Caco-2 (cell line): ENCODE data around the gene TBC1D2. TPM values are rescaled to one million over a fixed set of nuclear protein-coding genes. Genes with fewer than 3 reads are reported as not detected.

Experiments used
- BruUV-seq: library from RNA; stranded (reverse); fragments of 400-500 nt; replicated peaks from 2 replicates; lab custom pipeline; 2021; lab: Mats Ljungman, UMichigan
- CTCF ChIA-PET: fragments of 300-600 bp; sonication (Branson Sonifier 250); formaldehyde crosslinking; loops from one replicate; lab custom pipeline; 2022; ENCODE audit warnings: antibody characterized with exemption; lab: Charles Lee
- POLR2A ChIA-PET: fragments of 300-600 bp; sonication (Branson Sonifier 250); formaldehyde crosslinking; loops from one replicate; lab custom pipeline; 2022; ENCODE audit warnings: antibody characterized with exemption; lab: Charles Lee
- DNase-seq, 2 experiments: peaks; one replicate each; pipeline versions ENCODE4 v3.0.0 to v3.0.0-alpha.2; 2020 to 2022
- H3K27me3 ChIP-seq: replicated peaks from 2 replicates; pipeline ENCODE4 v1.6.0; 2011; ENCODE audit warnings: low read length; ENCODE audit not compliant: control insufficient read depth, insufficient read depth
- H3K36me3 ChIP-seq: 2 replicates; pipeline ENCODE4 v1.5.1; 2011; ENCODE audit warnings: low read length; ENCODE audit not compliant: control insufficient read depth, insufficient read depth
- H3K4me1 ChIP-seq: fragments of 250-450 bp; sonication (Bioruptor Pico); 2 replicates; pipeline ENCODE4 v1.5.1; 2020; ENCODE audit warnings: mild to moderate bottlenecking
- H3K4me3 ChIP-seq: 2 replicates; pipeline ENCODE4 v1.5.1; 2011; ENCODE audit warnings: low read depth, mild to moderate bottlenecking, control low read depth, low read length
- H3K9me3 ChIP-seq: fragments of 250-450 bp; sonication (Bioruptor Pico); 2 replicates; pipeline ENCODE4 v1.5.1; 2020; ENCODE audit warnings: mild to moderate bottlenecking, moderate library complexity
- H3K27ac Mint-ChIP-seq: one replicate; pipeline ENCODE4 v1.8.0; 2022; ENCODE audit warnings: mixed read lengths; ENCODE audit not compliant: unreplicated experiment
- H3K27me3 Mint-ChIP-seq: one replicate; pipeline ENCODE4 v1.8.0; 2022; ENCODE audit warnings: mixed read lengths; ENCODE audit not compliant: insufficient read depth, unreplicated experiment
- H3K36me3 Mint-ChIP-seq: one replicate; pipeline ENCODE4 v1.8.0; 2022; ENCODE audit warnings: mild to moderate bottlenecking, mixed read lengths; ENCODE audit not compliant: insufficient read depth, unreplicated experiment
- H3K4me1 Mint-ChIP-seq: one replicate; pipeline ENCODE4 v1.8.0; 2022; ENCODE audit warnings: low read depth, mixed read lengths; ENCODE audit not compliant: unreplicated experiment
- H3K4me3 Mint-ChIP-seq: one replicate; pipeline ENCODE4 v1.8.0; 2022; ENCODE audit warnings: mild to moderate bottlenecking, moderate library complexity, mixed read lengths; ENCODE audit not compliant: unreplicated experiment
- H3K9me3 Mint-ChIP-seq: one replicate; pipeline ENCODE4 v1.8.0; 2022; ENCODE audit warnings: mixed read lengths; ENCODE audit not compliant: unreplicated experiment
- intact Hi-C: fragments of 100-400 bp; cut with micrococcal nuclease; formaldehyde crosslinking; loops from one replicate; pipeline ENCODE4 v1.10.0; 2022; ENCODE audit not compliant: unreplicated experiment
- total RNA-seq: library from RNA; stranded (reverse); gene quantifications from 2 replicates; pipeline ENCODE4 v1.2.3, GENCODE V29; 2022
- TF ChIP-seq, protein P1 (sequence below), 2 experiments: fragments of 200-600 bp in 1 of 2; IDR thresholded peaks; 1 replicate in 1 of 2; 2 replicates in 1 of 2; pipeline versions ENCODE4 v1.5.1 to v1.8.0; 2011 to 2022; ENCODE audit warnings: antibody characterized with exemption in 1 of 2, control low read depth in 1 of 2, inconsistent platforms in 1 of 2, low read depth in 1 of 2, low read length in 1 of 2, mild to moderate bottlenecking in 1 of 2, moderate library complexity in 1 of 2; ENCODE audit not compliant: insufficient read depth in 1 of 2, severe bottlenecking in 1 of 2, unreplicated experiment in 1 of 2

TBC1D2 gene
- total RNA-seq, 1 experiment from 2014 or later: 8.5 TPM

DNA sequence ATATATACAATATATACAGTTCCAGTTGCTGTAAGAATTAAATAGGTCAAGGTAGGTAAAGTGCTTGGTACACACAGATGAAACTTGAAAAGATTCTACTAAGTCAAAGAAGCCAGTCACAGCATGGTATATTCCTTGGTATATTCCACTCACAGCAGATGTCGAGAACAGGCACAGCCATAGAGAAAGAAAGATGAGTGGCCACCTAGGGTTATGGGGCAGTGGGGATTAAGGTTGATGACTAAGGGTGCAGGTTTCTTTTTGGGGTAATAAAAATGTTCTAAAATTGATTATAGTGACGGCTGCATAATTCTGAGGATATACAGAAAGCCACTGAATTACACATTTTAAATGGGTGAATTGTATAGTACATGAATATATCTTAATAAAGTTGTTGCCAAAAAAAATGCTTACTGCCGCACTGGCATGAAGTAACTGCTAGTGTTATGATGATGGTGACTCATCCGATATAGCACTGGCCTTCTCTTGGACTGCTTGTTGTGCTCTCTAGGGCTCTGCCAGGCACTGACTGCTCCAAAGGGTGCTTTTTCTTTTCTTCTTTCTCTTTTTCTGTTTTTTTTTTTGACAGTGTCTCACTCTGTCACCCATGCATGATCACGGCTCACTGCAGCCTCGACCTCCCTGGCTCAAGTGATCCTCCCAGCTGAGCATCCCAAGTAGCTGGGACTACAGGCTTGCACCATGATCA lies 23.5 kb downstream of the TBC1D2 start:
- POLR2A ChIA-PET: no interaction called here
- no TSS peak for BruUV-seq
- Mint-ChIP-seq H3K4me1 (peaks cover 36% of the 10 kb centered on the region), H3K27me3 (no peaks in the 10 kb centered on the region), H3K4me3 (no peak overlapping the region), H3K27ac (no peak overlapping the region), H3K36me3 (peaks cover 14% of the 10 kb centered on the region), H3K9me3 (no peaks in the 10 kb centered on the region)
- DNase-seq: no peak
- CTCF ChIA-PET: interaction anchor here (0.8 kb wide), 2 partner anchors 13 to 22 kb away, joined by 3 to 4 read pairs; no protein-coding TSS in a partner anchor
- no peaks in the 10 kb centered on the region for H3K27me3 ChIP-seq
- peaks cover 1% of the 10 kb centered on the region; the same call in 1 of the 2 replicates for H3K36me3 ChIP-seq
- TF ChIP-seq, protein P1, sequence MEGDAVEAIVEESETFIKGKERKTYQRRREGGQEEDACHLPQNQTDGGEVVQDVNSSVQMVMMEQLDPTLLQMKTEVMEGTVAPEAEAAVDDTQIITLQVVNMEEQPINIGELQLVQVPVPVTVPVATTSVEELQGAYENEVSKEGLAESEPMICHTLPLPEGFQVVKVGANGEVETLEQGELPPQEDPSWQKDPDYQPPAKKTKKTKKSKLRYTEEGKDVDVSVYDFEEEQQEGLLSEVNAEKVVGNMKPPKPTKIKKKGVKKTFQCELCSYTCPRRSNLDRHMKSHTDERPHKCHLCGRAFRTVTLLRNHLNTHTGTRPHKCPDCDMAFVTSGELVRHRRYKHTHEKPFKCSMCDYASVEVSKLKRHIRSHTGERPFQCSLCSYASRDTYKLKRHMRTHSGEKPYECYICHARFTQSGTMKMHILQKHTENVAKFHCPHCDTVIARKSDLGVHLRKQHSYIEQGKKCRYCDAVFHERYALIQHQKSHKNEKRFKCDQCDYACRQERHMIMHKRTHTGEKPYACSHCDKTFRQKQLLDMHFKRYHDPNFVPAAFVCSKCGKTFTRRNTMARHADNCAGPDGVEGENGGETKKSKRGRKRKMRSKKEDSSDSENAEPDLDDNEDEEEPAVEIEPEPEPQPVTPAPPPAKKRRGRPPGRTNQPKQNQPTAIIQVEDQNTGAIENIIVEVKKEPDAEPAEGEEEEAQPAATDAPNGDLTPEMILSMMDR (IDR thresholded peaks at IDR 0.05; ENCODE audit: insufficient read depth in 1 of 2, low read depth in 1 of 2, low read length in 1 of 2, severe bottlenecking in 1 of 2, unreplicated experiment in 1 of 2): no peak
- H3K4me3 ChIP-seq: no peak overlapping the region
- intact Hi-C loops: no loop called here
- H3K4me1 ChIP-seq: peaks cover 75% of the 10 kb centered on the region
- H3K9me3 ChIP-seq: no peaks in the 10 kb centered on the region

- Histone ChIP-seq H3K27me3 (no peaks in the 10 kb centered on the region), H3K4me3 (no peak overlapping the region), H3K36me3 (peaks cover 1% of the 10 kb centered on the region; the same call in 1 of the 2 replicates), H3K4me1 (peaks cover 79% of the 10 kb centered on the region), H3K9me3 (no peaks in the 10 kb centered on the region)
- BruUV-seq: no TSS peak
- POLR2A ChIA-PET: no interaction called here
- TF ChIP-seq, protein P1 (IDR thresholded peaks at IDR 0.05; ENCODE audit: insufficient read depth in 1 of 2, low read depth in 1 of 2, low read length in 1 of 2, severe bottlenecking in 1 of 2, unreplicated experiment in 1 of 2): no peak
- intact Hi-C loops: loop anchor here (1.0 kb wide), 1 partner anchor 33 kb away; no protein-coding TSS in a partner anchor
- CTCF ChIA-PET: no interaction called here
- no peaks in the 10 kb centered on the region for H3K27me3 Mint-ChIP-seq
- peak overlapping the region; percentile 71 for H3K27ac Mint-ChIP-seq
- H3K4me3 Mint-ChIP-seq: no peak overlapping the region
- H3K9me3 Mint-ChIP-seq: no peaks in the 10 kb centered on the region
- H3K36me3 Mint-ChIP-seq: peaks cover 14% of the 10 kb centered on the region
- no peak for DNase-seq
- peaks cover 38% of the 10 kb centered on the region for H3K4me1 Mint-ChIP-seq
These were observed 24.7 kb downstream of the TBC1D2 start for GRCh38 chr9:98230789-98231188.

GRCh38 chr9:98230304-98230703 lies 25.1 kb downstream of the TBC1D2 start:
- ChIA-PET POLR2A (interaction anchor here (0.6 kb wide), 1 partner anchor 240 kb away, joined by 10 read pairs; no protein-coding TSS in a partner anchor), CTCF (interaction anchor here (1.2 kb wide), 1 partner anchor 25 kb away, joined by 3 read pairs; the partner anchor contains the start of gene TBC1D2)
- H3K27me3 ChIP-seq: no peaks in the 10 kb centered on the region
- peak; percentile 28 to 75 for DNase-seq
- H3K9me3 ChIP-seq: no peaks in the 10 kb centered on the region
- H3K4me3 Mint-ChIP-seq: no peak overlapping the region
- H3K4me1 Mint-ChIP-seq: peaks cover 38% of the 10 kb centered on the region
- TF ChIP-seq, protein P1 (IDR thresholded peaks at IDR 0.05; ENCODE audit: insufficient read depth in 1 of 2, low read depth in 1 of 2, low read length in 1 of 2, severe bottlenecking in 1 of 2, unreplicated experiment in 1 of 2): no peak
- peaks cover 1% of the 10 kb centered on the region; the same call in 1 of the 2 replicates for H3K36me3 ChIP-seq
- intact Hi-C loops: loop anchor here (1.0 kb wide), 1 partner anchor 33 kb away; no protein-coding TSS in a partner anchor
- H3K27me3 Mint-ChIP-seq: no peaks in the 10 kb centered on the region
- BruUV-seq: no TSS peak
- H3K4me3 ChIP-seq: no peak overlapping the region
- no peaks in the 10 kb centered on the region for H3K9me3 Mint-ChIP-seq
- H3K36me3 Mint-ChIP-seq: peaks cover 14% of the 10 kb centered on the region
- H3K27ac Mint-ChIP-seq: peak overlapping the region; percentile 71
- H3K4me1 ChIP-seq: peaks cover 80% of the 10 kb centered on the region
